SK-N-DZ (cell line): ENCODE data around the gene ANGEL2.
"Not testable (repeated sequence)": the region's sequence is repeated elsewhere in the genome, so short reads cannot be mapped to it uniquely, and the experiment has no call there.

Experiments
- DNase-seq: peaks from one replicate; pipeline ENCODE4 v3.0.0-alpha.2; 2015; ENCODE audit warnings: low spot score

The ANGEL2 gene

DNA sequence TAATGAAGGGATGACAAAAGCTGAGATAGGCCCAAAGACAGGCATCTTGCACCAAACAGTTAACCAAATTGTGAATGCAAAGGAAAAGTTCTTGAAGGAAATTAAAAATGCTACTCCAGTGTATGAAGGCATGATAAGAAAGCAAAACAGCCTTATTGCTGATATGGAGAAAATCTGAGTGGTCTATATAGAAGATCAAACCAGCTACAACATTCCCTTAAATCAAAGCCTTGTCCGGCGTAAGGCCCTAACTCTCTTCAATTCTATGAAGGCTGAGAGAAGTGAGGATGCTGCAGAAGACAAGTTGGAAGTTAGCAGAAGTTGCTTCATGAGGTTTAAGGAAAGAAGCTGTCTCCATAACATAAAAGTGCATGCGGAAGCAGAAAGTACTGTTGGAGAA is 4.3 kb upstream of the ANGEL2 start:
- DNase-seq, result no peak

DNA sequence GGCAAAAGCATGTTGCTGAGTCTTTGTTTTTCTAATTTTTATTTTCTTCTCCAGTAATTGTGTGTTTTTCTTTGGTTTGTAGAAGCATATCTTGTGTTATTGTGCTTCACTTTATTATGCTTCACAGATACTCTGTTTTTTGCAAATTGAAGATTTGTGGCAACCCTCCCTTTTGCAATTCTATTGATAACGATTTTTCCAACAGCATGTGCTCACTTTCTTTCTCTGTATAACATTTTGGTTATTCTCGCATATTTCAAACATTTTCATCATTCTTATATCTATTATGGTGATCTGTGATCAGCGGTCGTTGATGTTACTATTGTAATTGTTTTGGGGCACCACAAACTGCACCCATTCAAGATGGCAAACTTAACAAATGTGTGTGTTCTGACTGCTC is 3.8 kb upstream of the ANGEL2 start:
- DNase-seq, result no peak

GRCh38 chr1:213017447-213018273 is 2.0 kb upstream of the ANGEL2 start:
- DNase-seq, result no peak

GRCh38 chr1:213014642-213015041 is 1.0 kb downstream of the ANGEL2 start:
- DNase-seq, result no peak

DNA sequence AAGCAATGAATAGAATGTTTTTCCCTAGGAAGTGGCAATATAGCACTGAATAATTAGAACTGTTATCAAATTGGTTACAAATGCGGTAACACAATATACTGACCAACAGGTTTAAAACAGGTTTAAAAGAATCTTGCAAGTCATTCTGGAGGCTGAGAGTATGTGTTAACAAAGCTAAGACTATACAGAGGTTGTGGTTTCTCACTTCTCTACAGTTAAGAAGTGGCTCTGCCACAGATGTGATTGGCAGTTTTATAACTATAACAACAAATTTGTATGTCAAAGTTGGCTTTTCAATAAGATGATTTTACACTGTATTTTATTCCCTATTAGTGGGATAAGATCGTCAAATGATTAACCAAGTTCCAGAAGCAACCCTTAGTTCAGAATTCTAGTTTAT is 7.1 kb downstream of the ANGEL2 start:
- no peak for DNase-seq

DNA sequence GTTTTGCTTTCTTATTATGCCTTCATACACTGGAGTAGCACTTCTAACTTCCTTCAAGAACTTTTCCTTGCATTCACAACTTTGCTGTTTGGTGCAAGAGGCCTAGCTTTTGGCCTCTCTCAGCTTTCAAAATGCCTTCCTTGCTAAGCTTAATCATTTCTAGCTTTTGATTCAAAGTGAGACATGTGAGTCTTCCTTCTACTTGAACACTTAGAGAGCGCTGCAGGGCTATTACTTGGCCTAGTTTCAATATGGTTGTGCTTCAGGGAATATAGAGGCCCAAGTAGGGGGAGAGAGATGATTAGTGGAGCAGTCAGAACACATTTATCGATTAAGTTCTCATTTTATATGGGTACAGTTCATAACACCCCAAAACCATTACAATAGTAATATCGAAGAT is 12.4 kb downstream of the ANGEL2 start:
- DNase-seq, result no peak

DNA sequence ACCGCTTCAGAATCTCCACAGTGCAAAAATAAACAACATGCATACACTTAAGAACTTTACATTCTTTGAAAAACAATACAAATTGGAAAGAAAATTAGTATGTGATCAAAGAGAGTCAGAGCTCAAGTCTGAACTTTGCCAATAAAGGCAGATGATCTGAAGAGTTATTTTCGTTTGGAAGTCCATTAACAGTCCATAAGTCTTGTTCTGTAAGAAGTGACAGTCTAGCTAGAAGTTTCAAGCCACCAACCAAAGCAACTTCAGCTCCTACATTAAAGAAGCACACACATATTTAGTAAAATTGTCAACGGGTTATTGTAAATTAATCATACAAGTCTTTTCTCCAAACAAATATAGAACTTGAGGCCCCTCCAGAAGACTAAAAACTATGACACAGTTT is 20.7 kb downstream of the ANGEL2 start:
- DNase-seq, result no peak

DNA sequence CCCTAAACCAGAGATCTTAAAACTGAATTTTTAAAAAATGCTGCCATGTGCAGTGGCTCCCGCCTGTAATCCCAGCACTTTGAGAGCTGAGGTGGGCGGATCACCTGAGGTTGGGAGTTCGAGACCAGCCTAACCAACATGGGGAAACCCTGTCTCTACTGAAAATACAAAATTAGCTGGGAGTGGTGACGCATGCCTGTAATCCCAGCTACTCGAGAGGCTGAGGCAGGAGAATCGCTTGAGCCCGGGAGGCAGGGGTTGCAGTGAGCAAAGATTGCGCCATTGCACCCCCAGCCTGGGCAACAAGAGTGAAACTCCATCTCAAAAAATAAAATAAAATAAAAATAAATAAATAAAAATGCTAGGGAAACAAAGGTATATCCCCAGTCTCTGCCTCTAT is 21.7 kb downstream of the ANGEL2 start:
- not testable (repeated sequence) for DNase-seq

DNA sequence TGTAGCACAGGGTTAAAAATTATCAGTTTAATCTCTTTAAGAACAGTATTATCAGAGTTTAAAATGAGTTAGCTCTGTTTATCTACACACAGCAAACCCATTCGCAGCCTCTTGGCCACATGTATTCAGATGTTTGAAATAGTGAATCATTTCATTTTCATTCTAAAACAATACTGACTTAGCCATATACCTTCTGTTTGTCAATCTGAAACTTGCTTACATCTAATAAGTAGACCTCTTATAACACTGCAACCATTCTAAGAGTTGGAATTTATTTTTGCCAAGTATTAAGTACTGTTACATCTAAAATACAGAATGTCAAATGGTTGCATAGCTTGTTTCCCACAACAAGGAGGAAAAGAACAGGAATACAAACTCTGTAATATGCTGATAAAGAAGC is 25.4 kb downstream of the ANGEL2 start:
- no peak for DNase-seq

DNA sequence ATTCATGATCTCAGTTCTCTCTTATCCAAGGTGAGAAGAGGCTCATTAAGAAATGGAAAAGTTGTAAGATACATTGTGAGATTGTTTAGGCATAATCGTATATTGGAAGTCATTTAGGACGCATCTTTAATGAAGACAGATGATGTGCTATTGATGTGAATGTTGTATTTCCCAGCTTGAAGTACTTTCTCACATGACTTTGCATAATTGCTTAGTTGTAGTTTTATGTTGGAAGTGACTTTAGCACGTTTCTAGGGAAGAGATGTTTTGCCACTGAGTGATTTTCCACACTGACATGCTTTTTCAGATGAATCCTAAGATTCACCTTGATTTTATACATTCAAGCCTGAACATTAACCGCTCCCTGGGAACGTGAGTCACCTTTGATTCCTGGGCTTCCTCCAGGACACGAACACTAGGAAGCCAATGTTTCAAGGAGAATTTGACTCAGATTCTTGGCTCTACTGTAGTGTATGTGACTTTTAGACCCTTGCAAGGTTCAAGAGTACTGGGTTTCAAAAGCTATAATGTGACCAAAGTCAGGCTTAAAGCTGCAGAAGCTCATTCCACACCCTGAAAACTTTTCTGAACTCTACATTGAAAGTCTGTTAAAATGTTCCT is 27.9 kb downstream of the ANGEL2 start:
- DNase-seq, result no peak

- no peak for DNase-seq
These were observed 29.1 kb downstream of the ANGEL2 start for GRCh38 chr1:212986551-212986950.

DNA sequence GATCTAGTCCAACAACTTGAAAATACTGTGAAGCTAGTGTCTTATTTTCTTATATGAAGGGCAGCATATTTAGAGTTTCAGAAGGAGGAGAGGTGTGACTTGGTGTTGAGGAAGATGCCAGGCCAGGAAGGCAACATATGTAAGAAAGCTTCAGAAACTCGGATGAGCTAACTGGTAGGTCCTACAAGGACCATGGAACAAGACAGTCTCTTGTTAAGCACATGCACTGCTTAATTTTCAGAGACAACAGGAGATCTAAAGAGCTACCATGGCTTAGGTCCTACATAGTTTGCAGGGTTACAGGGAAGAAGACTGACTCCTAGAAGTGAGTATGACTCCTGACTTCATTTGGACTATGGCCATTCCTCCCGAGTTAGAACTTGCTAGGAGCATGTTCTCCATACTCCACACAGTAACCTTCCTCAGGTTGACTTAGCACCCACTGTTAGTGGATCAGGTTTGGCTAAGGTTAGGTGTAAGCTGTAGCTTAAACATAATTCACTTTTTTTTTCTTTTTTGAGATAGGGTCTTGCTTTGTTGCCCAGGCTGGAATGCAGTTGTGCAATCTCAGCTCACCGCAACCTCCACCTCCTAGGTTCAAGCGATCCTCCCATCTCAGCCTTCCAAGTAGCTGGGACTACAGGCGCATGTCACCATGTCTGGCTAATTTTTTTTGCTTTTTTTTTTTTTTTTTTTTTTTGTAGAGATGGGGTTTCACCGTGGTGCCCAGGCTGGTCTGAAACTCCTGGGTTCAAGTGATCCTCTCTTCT is 31.0 kb downstream of the ANGEL2 start:
- no peak for DNase-seq

DNA sequence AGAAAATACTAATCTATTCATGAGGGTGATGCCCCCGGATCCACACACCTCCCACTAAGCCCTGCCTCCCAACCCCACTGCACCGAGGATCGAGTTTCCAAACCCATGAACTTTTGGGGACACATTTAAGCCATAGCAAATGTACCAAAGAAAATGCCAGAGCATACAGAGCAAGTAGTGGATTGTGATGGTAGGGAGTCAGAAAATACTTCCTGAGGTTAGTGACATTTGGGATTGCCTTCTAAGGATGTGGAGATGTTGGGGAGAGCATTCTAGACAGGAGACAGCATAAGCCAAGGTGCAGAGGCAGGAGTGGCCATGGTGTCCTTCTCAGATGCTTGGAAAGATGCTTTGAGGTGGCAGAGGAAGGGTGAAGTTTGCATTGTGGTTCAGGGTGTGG is 32.2 kb downstream of the ANGEL2 start:
- no peak for DNase-seq

- DNase-seq, result no peak
These were observed 33.1 kb downstream of the ANGEL2 start for GRCh38 chr1:212982430-212983152.

- no peak for DNase-seq
These were observed 33.9 kb downstream of the ANGEL2 start for GRCh38 chr1:212981571-212982328.

DNA sequence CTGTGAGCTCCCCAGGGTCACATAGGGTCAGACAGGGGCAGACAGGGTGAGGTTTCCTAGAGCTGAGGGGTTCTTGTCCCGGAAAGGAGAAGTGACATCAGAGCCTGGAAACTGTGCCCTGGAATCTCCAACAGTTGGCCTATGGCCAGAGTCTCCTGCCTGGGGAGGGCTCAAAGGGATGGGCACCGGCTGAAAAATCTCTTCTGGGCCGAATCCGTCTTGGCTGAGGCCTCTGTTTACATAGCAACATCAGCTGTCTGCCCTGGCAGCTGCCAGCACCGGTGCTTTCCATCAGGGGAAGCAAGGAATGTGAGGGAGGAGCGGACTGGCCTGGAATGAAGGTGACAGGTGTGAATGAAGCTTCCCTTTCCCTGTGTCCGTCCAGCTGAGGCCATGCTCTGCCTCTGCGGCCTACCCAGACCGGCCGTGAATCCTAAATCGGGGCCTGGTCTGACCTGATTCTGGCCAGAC is 34.6 kb downstream of the ANGEL2 start:
- no peak for DNase-seq

DNA sequence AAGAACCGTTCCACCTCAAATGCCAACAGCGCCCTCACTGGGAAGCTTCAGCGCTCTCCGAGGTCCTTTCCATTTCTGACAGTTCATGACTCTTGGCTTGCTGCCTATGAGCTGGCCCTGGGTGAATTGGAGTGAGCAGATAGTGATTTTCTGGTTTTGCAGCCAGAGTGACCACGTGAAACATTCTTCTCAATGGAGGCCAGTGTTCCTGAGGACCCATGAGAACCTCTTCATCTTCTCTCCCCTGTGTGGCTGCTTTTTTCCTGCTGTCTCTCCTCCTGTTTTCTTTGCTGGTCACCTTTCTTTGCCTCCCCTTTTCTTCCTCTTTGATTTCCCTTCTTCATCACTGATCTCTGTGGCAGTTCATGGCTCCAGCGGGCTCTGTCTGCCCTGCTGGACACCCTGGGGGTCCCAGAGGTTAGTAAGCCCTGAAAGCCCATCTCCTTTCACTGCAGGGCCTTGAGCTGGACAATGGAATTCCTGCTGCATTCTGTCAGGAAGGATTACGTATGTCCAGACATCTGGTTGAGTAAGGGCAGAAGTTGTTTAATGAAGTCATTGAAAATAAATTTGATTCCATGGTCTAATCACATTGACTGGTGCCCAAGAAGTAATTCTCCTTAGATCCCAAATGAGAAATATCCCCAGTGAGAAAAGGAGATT is 35.4 kb downstream of the ANGEL2 start:
- DNase-seq, result no peak

GRCh38 chr1:212979340-212980122 is 36.1 kb downstream of the ANGEL2 start:
- no peak for DNase-seq

GRCh38 chr1:212977781-212978645 is 37.7 kb downstream of the ANGEL2 start:
- DNase-seq, result no peak
